ENCODE data around the gene PPDPF.
"Not testable (repeated sequence)": the region's sequence is repeated elsewhere in the genome, so short reads cannot be mapped to it uniquely, and the experiment has no call there.

PPDPF gene, protein sequence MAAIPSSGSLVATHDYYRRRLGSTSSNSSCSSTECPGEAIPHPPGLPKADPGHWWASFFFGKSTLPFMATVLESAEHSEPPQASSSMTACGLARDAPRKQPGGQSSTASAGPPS

DNA sequence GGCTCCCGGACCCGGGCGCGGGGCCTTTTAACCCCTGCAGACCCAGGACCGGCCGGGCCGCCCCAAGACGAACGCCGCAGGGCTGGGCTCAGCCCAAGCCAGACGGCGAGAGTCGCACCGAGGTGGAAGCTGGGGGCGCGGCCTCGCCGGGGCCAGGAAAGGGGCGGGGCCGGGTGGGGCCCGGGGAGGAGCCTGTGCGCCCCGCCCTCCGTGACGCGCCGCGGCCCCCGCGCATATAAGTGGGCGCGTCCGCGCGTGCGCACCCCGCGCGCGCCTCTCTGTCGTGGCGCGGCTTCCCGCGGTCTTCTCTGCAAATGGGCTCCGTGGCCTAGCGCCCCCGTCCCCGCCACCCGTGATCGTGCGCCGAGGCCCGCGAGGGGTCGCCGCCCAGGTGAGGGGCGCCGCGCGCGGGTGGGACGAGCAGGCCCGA, at the start of gene PPDPF:
Gene PPDPF (plus strand): TSS at position 262 of the 430 bp plus-strand sequence. CDS start 544 bp downstream, outside the sequence.
- no peak for FAIRE-seq

- no peak for FAIRE-seq
These were observed 49.4 kb upstream of the PPDPF start for GRCh38 chr20:63471002-63471716.

DNA sequence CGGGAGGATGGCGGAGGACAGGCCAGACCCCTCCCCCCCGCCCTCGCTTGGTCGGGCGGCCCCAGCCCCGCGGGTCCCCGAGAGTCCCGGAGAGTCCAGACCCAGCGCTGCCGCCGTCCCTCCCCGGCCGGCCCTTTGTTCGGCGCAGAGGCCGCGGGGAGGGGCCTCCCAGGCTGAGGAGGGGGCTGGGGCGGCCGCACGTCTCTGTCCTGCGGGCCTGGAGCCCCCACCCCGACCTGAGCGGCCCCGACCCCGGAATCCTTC, 48.9 kb upstream of the PPDPF start:
- no peak for FAIRE-seq

DNA sequence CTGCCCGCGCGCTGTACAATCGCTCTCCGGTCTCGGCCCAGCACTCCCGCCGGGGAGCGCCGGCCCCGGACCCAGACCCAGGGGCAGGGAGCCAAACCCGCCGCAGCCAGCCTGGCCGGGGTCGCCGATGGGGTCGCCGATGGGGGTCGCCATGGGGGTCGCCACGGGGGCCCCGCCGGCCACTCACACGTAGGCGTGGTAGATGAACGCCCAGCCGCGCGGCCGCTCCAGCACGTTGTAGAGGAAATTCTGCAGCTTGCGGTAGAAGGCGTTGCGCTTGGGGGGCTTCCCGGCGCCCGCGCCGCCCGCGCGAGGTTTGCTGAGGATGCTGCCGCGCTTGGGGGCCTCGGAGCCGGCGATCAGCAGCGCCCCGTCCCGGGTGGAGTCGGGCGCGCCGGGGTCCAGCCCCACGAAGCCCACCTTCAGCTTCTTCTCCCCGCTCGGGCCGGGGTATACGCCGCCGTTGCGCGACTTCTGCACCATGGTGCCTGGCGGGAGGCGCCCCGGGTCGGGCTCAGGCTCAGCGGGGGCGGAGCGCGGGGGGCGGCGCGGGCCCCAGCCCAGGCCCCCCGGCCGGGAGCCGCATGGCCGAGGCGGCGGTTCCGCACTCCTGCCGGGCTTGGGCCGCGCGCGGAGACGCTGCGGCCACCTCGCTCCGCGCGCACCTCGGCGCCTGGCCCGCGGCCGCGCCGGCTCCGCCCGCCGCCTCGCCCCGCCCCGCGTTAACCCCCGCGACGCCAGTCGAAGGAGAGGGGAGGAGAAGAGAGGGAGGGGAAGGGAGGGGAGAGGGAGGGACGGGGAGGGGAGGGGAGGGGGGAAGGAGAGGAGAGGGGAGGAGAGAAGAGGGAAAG, 48.4 kb upstream of the PPDPF start, which contains the start of gene KCNQ2:
Gene KCNQ2 (minus strand): TSS at position 675 of the 851 bp plus-strand sequence. CDS start 192 bp downstream, at position 483.
- no peak for FAIRE-seq

GRCh38 chr20:63472862-63473390, 47.6 kb upstream of the PPDPF start:
- FAIRE-seq: no peak

- FAIRE-seq: no peak
These were observed 46.8 kb upstream of the PPDPF start for GRCh38 chr20:63473555-63474449.

DNA sequence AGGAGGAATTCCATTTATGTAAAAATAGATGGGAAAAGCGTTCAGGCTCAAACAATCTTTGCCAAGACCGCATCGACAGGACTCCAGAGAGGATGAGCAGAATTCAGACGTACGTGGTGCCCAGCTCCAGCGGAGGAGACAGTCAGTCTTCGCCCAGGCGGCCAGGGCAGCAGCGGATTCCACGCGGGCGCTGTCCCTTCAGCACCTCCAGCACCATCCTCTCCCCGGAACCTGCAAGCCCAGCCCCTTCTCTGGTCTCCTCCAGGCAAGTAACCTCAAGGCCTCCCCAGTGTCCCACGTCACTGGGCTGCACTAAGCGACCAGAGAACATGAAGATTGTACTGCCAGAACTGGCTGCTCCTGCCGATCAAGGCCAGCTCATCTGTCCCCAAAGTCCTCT, 45.4 kb upstream of the PPDPF start:
- no peak for FAIRE-seq

DNA sequence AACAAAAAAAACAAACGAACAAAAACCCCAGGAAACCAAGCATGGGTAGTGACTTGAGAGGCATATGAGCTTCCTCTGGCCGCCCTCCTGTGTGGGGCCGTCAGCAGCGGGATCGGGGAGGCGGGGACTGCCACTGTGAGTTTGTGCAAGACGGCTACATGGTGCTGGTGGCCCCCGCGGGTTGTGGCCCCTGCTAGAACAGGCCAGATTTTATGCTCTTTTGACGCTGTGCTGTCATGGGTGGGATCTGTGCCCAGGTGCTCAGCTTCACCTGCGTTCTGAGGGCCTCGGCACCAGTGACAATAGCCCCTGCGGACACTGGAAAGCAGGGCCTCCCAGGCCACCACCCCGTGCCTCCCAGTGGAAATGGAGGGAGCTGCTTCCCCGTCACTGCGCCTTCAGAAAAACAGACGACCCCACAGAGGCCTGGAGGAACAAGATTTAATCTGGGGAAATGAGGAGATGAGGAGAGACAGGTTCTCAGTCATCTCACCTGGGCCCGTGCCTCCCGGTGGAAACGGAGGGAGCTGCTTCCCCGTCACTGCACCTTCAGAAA, 43.4 kb upstream of the PPDPF start:
- no peak for FAIRE-seq

GRCh38 chr20:63477944-63478343, 42.6 kb upstream of the PPDPF start:
- no peak for FAIRE-seq

DNA sequence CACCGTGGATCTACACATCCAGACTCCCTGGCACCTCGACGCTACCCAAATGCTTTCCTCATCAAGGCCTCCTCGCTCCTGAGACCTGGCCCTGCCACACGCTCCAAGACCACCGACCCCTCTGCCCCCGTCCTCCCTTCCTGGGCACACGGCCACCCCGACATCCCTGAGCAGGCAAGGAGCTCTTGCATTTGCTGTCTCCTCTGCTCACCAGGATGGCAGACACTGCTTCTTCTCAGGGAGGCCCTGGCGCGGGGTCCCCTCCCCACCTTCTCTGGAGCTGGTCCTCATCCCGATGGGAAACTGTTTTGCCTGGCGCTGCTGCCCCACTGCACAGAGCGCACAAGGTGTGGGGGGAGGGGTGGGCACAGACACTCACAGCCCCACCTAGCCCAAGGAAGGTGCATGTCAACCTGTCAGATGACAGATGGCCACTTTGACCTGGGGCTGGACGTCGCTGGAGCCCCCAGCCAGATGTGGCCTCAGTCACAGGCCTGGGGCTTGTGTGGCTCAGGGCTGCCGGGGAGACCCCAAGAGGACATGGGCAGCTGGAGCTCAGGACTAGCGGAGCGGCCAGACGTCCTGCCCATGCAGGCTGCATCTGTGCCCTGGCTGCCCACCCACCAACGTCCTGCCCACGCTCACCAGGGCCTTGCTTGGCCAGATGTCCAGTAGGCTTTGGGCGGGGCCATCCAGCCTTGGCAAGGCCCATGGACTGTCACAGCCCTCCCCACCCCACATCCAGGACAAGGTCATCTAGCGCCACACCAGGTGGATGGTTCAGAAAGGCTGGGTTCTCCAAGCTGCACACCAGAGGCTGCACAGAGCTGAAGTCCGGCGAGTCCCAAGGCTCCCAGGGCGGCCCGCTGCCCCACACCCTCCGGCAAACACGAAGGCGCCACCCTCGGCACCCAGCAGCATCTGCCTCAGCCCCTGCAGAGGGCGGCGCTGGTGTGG, 41.9 kb upstream of the PPDPF start:
- FAIRE-seq: no peak

DNA sequence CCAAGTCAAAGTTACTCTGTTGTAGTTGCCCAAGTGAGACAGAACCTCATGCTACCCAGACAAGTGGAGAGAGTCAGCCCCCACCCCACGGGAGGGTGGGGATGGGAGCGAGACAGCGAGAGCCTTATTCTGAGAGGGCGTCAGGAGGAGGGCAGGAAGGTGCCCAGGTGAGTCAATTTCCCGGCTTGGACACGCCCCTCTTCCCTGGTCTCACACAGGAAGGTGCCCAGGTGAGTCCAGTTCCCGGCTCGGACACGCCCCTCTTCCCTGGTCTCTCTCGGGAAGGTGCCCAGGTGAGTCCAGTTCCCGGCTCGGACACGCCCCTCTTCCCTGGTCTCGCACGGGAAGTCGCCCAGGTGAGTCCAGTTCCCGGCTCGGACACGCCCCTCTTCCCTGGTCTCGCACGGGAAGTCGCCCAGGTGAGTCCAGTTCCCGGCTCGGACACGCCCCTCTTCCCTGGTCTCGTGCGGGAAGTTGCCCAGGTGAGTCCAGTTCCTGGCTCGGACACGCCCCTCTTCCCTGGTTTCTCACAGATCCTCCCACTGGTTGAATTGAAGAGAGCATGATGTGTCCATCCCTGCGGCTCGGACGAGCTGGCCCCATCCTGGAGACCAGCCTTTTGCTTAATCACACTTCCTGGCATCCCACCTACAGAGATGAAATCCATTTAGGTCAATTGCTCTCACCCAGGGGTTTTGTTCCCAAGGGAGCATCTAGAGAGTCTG, 40.7 kb upstream of the PPDPF start:
- not testable (repeated sequence) for FAIRE-seq

GRCh38 chr20:63481503-63481902, 39.1 kb upstream of the PPDPF start:
- no peak for FAIRE-seq

GRCh38 chr20:63482021-63482587, 38.5 kb upstream of the PPDPF start:
- FAIRE-seq: no peak

GRCh38 chr20:63483834-63484233, 36.7 kb upstream of the PPDPF start:
- no peak for FAIRE-seq

DNA sequence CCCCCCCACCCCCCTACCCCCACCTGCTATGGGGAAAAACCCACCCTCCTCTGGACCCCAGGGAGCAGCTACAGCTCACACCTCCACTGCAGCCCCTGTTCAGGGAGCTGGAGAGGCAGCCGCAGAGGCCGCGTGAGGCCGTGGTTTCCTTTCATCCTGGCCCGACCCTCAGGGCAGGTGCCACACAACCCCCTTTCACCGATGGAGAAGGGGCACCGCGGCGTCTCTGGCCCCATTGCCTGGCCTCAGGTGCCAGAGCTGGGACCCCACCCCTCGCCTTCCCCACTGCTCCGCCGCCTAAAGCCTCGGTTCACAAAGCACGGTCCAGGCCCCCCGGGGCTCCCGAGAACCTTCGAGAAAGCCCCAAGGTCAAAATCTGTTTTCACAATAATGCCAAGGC, 36.3 kb upstream of the PPDPF start:
- FAIRE-seq: no peak

DNA sequence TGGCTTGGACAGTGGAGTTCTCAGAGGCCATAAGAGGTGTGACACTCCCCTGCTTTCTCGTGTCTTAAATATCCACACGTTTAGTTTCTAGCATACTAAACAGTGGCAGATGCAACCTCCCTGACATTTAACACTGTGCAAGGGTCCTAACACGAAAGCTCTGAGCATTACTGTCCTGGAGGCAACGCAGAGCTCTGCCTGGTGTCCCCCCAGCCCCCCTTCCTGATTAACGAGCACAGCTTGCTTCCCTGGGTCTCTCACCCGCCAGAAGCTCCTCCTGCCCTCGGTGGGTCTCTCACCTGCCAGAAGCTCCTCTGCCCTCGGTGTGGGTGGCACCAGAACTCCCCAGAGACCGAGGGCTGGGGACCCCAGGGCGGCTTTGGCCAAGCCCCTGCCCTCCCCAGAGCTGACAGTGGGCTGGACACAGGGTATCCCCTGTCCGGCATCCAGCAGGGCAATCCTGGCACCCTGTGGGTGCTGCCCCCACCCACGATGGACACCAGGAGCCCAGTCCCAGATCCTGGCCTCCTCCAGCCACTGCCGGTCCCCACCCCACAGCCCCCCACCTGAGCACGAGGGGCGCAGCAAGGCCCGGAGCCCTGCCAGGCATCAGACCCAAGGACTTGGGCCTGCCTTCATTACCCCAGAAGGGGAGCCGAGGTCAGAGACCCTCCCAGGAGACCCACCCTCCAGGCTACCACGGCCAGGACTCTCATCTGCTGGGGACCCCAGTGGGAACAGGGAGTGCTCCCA, 35.7 kb upstream of the PPDPF start:
- no peak for FAIRE-seq

- FAIRE-seq: no peak
These were observed 34.2 kb upstream of the PPDPF start for GRCh38 chr20:63486300-63486855.

GRCh38 chr20:63487116-63487764, 33.3 kb upstream of the PPDPF start:
- no peak for FAIRE-seq

Measured in colon (tissue), 2 donors.